OCI-LY7 (cell line): ENCODE results near the gene TMEM184B. TPM values are rescaled to one million over a fixed set of nuclear protein-coding genes. Genes with fewer than 3 reads are reported as not detected.
A peak's percentile ranks its signal among the peaks of the same experiment; 100 is the strongest.

Source experiments
- BruUV-seq: library from RNA; stranded (reverse); fragments of 400-500 nt; replicated peaks from 2 replicates; lab custom pipeline; 2021; lab: Mats Ljungman, UMichigan
- CTCF ChIA-PET: fragments of 300-600 bp; sonication (Branson Sonifier 250); formaldehyde crosslinking; loops from one replicate; lab custom pipeline; 2022; ENCODE audit warnings: antibody characterized with exemption; ENCODE audit not compliant: unreplicated experiment; lab: Charles Lee
- POLR2A ChIA-PET: fragments of 300-600 bp; sonication (Branson Sonifier 250); formaldehyde crosslinking; loops from one replicate; lab custom pipeline; 2022; ENCODE audit warnings: antibody characterized with exemption; lab: Charles Lee
- DNase-seq: peaks from one replicate; pipeline ENCODE4 v3.0.0-alpha.2; 2015; ENCODE audit warnings: low spot score
- H2AFZ ChIP-seq: fragments of 200-600 bp; sonication (generic), shearing (Covaris generic); 2 replicates; pipeline ENCODE4 v1.6.1; 2014; ENCODE audit warnings: mild to moderate bottlenecking, antibody characterized with exemption, low read length, moderate library complexity
- H3K27ac ChIP-seq: fragments of 200-600 bp; sonication (generic); 2 replicates; pipeline ENCODE4 v1.5.1; 2014; ENCODE audit warnings: mixed run types, low read depth, mild to moderate bottlenecking, moderate library complexity, low read length, inconsistent platforms; ENCODE audit not compliant: poor library complexity, severe bottlenecking
- H3K36me3 ChIP-seq: fragments of 200-600 bp; sonication (generic); 2 replicates; pipeline ENCODE4 v1.6.1; 2014; ENCODE audit warnings: mild to moderate bottlenecking, antibody characterized with exemption, low read length, moderate library complexity, mixed read lengths; ENCODE audit not compliant: insufficient read depth
- H3K4me1 ChIP-seq: fragments of 200-600 bp; sonication (generic); 2 replicates; pipeline ENCODE4 v1.5.1; 2014; ENCODE audit warnings: mild to moderate bottlenecking, low read length; ENCODE audit not compliant: insufficient read depth, poor library complexity, severe bottlenecking
- H3K4me2 ChIP-seq: fragments of 200-600 bp; sonication (generic); 2 replicates; pipeline ENCODE4 v1.6.1; 2014; ENCODE audit warnings: mild to moderate bottlenecking, low read length
- H3K4me3 ChIP-seq: fragments of 200-600 bp; sonication (generic); 2 replicates; pipeline ENCODE4 v1.5.1; 2014; ENCODE audit warnings: mild to moderate bottlenecking, low read depth, low read length; ENCODE audit not compliant: poor library complexity, severe bottlenecking
- H3K79me2 ChIP-seq: fragments of 200-600 bp; sonication (generic); 2 replicates; pipeline ENCODE4 v1.6.1; 2016; ENCODE audit warnings: low read depth, mild to moderate bottlenecking, low read length, moderate library complexity, mixed read lengths; ENCODE audit not compliant: insufficient read depth
- H3K9me2 ChIP-seq: fragments of 200-600 bp; sonication (generic); 2 replicates; pipeline ENCODE4 v1.6.1; 2016; ENCODE audit warnings: mild to moderate bottlenecking, low read length, mixed read lengths; ENCODE audit not compliant: insufficient read depth
- H3K9me3 ChIP-seq: fragments of 200-600 bp; sonication (generic); 2 replicates; pipeline ENCODE4 v1.6.1; 2014; ENCODE audit warnings: mild to moderate bottlenecking, mixed run types, low read length, mixed read lengths
- H4K20me1 ChIP-seq: fragments of 200-600 bp; sonication (generic); 2 replicates; pipeline ENCODE4 v1.6.1; 2014; ENCODE audit warnings: mild to moderate bottlenecking, antibody characterized with exemption, low read length, moderate library complexity, mixed read lengths; ENCODE audit not compliant: insufficient read depth
- EZH2phosphoT487 ChIP-seq: fragments of 200-600 bp; sonication (generic); IDR thresholded peaks from 2 replicates; pipeline ENCODE4 v1.6.1; 2018; ENCODE audit warnings: low read depth, borderline replicate concordance, mild to moderate bottlenecking, mixed run types, antibody characterized with exemption, low read length, moderate library complexity, mixed read lengths
- intact Hi-C: fragments of 100-400 bp; cut with micrococcal nuclease; formaldehyde crosslinking; loops from one replicate; pipeline ENCODE4 v1.10.0; 2022; ENCODE audit not compliant: unreplicated experiment
- total RNA-seq, 2 experiments: library from RNA; depleted of rRNA in 1 of 2; stranded (reverse); fragments of >200 nt in 1 of 2; shearing (Covaris generic) in 1 of 2; gene quantifications; 2 replicates each; pipeline ENCODE4 v1.2.3, GENCODE V29; 2014 to 2022
- TF ChIP-seq, protein P1 (sequence below): fragments of 200-600 bp; sonication (generic); conservative IDR thresholded peaks from 2 replicates; pipeline ENCODE4 v1.5.1; 2014; ENCODE audit warnings: mild to moderate bottlenecking, antibody characterized with exemption, low read length, moderate library complexity, mixed read lengths

Gene TMEM184B
- total RNA-seq, 2 experiments from 2014 or later: 19.1 to 50.2 TPM

DNA sequence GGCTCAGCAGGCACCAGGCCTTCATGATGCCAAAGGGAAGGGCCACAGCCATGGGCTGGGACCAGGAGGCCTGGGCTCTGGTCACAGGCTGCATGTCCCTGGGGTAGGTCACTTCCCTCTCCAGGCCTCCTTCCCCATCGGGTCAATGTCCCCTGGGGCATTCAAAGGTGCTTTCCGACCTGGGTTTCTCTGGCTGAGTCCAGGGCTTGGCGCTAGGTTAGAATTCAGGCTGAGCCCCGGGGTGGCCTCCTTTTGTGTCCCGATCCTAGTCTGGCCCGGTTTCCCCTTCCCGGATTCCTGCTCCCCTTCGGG is 58.9 kb downstream of the TMEM184B start:
- no TSS peak for BruUV-seq
- TF ChIP-seq, protein P1, sequence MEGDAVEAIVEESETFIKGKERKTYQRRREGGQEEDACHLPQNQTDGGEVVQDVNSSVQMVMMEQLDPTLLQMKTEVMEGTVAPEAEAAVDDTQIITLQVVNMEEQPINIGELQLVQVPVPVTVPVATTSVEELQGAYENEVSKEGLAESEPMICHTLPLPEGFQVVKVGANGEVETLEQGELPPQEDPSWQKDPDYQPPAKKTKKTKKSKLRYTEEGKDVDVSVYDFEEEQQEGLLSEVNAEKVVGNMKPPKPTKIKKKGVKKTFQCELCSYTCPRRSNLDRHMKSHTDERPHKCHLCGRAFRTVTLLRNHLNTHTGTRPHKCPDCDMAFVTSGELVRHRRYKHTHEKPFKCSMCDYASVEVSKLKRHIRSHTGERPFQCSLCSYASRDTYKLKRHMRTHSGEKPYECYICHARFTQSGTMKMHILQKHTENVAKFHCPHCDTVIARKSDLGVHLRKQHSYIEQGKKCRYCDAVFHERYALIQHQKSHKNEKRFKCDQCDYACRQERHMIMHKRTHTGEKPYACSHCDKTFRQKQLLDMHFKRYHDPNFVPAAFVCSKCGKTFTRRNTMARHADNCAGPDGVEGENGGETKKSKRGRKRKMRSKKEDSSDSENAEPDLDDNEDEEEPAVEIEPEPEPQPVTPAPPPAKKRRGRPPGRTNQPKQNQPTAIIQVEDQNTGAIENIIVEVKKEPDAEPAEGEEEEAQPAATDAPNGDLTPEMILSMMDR: no peak
- no peak for TF ChIP-seq EZH2phosphoT487
- no peaks in the 10 kb centered on the region for H3K9me3 ChIP-seq
- intact Hi-C loops: no loop called here
- no peak overlapping the region for H3K27ac ChIP-seq
- H3K9me2 ChIP-seq: no peaks in the 10 kb centered on the region
- H3K36me3 ChIP-seq: no peaks in the 10 kb centered on the region
- peak overlapping the region; percentile 63 for H3K4me2 ChIP-seq
- H3K4me1 ChIP-seq: peaks cover 22% of the 10 kb centered on the region
- H2AFZ ChIP-seq: peak overlapping the region; percentile 7; the same call in 1 of the 2 replicates
- no peak for DNase-seq
- ChIA-PET CTCF (interaction anchor here (0.5 to 0.6 kb wide), 2 partner anchors 11 to 467 kb away, joined by 3 read pairs; no protein-coding TSS in a partner anchor), POLR2A (no interaction called here)
- peak overlapping the region; percentile 61 for H3K4me3 ChIP-seq
- H4K20me1 ChIP-seq: no peaks in the 10 kb centered on the region
- H3K79me2 ChIP-seq: no peaks in the 10 kb centered on the region

DNA sequence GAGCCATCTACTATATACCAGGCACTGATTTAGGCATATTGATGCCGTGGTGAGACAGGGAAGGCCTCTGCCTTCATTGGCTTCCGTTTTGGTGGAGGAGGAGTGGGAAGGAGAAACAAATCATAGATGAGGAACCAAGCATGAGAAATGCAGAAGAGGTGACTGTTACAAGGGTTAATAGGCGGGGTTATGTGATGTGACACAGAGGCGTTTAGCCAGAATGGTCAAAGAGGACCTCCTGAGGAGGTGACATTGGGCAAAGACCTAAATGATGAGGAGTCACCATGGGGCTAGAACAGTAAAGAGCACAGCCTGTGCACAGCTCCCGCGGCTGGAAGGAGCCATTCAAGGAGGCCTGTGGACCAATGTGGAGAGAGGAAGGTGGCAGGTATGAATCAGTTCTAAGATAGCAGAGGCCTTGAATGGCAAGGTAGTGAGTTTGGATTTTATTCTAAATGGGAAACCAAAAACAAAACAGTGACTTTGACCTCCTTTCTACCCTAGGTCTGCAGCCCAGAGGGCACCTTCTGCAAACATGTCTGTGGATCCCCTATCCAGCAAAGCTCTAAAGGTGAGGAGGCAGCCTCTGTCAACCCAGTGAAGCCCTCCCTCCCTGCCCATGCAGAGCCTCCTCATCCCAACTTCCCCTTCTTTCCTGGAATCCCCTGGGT is 59.4 kb downstream of the TMEM184B start:
- Histone ChIP-seq H3K27ac (no peak overlapping the region), H3K36me3 (no peaks in the 10 kb centered on the region), H3K4me1 (peaks cover 22% of the 10 kb centered on the region), H3K9me2 (no peaks in the 10 kb centered on the region), H3K9me3 (no peaks in the 10 kb centered on the region), H3K79me2 (no peaks in the 10 kb centered on the region), H3K4me2 (peak overlapping the region; percentile 63), H3K4me3 (no peak overlapping the region), H2AFZ (no peak overlapping the region), H4K20me1 (no peaks in the 10 kb centered on the region)
- intact Hi-C loops: no loop called here
- ChIA-PET POLR2A (no interaction called here), CTCF (interaction anchor here (0.6 kb wide), 1 partner anchor 12 kb away, joined by 3 read pairs; no protein-coding TSS in a partner anchor)
- no peak for TF ChIP-seq EZH2phosphoT487
- TF ChIP-seq, protein P1: no peak
- no TSS peak for BruUV-seq
- peak; percentile 17 for DNase-seq

GRCh38 chr22:38212442-38212841 is 60.4 kb downstream of the TMEM184B start:
- no peaks in the 10 kb centered on the region for H3K9me3 ChIP-seq
- no peaks in the 10 kb centered on the region for H3K9me2 ChIP-seq
- intact Hi-C loops: no loop called here
- CTCF ChIA-PET: no interaction called here
- peaks cover 22% of the 10 kb centered on the region for H3K4me1 ChIP-seq
- no peak overlapping the region for H3K4me2 ChIP-seq
- H3K4me3 ChIP-seq: no peak overlapping the region
- H4K20me1 ChIP-seq: no peaks in the 10 kb centered on the region
- TF ChIP-seq, protein P1: no peak
- TF ChIP-seq EZH2phosphoT487: no peak
- no TSS peak for BruUV-seq
- H3K79me2 ChIP-seq: no peaks in the 10 kb centered on the region
- no peak for DNase-seq
- no peaks in the 10 kb centered on the region for H3K36me3 ChIP-seq
- H3K27ac ChIP-seq: no peak overlapping the region
- POLR2A ChIA-PET: interaction anchor here (0.6 to 1.2 kb wide), 2 partner anchors 30 to 293 kb away, joined by 3 to 4 read pairs; no protein-coding TSS in a partner anchor
- H2AFZ ChIP-seq: no peak overlapping the region
